ENCODE measurements around the gene CACNA2D3.

Gene CACNA2D3

DNA sequence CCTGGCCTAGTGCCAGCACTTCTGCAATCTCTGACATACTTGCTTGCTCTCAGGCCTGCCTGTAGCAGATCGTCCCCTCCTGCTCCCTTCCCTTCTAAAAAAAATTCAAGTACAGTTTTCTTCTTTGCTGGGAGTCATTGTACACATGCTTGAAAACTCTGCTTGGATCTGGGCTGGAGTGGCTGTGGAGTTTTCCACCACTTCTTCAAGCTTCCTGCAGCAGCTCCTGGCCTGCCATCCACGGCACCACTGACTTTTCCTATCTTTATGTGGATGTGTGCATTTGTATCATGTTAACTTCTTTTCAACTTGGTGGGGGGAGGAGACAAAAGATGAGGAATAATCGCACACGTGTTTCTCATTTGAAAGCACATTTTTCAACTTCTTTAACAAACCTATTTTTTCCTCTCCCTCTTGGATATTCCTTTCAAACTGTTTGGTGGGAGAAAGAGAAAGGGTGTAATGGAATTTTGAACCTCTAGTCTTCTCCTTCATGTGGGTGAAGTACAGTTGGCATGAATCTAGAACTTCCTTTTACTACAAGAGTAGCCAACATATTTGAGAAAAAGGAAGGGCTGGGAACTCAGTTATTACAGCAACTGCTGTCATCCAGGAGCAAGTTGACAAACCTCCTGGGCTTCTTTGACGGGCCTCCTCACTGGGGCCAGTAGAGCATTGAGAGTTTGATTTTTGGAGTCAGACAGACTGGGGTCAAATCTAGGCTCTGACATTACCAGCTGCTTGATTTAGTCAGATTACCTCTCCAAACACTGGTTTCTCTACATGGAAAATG is 866.7 kb downstream of the CACNA2D3 start:
- peak; percentile 94 for DNase-seq (ENCODE audit: low read depth)
- H3K4me3 ChIP-seq (ENCODE audit: low read length), result no peak overlapping the region

GRCh38 chr3:54994111-54994513 is 871.8 kb downstream of the CACNA2D3 start:
- TF ChIP-seq, protein P1, sequence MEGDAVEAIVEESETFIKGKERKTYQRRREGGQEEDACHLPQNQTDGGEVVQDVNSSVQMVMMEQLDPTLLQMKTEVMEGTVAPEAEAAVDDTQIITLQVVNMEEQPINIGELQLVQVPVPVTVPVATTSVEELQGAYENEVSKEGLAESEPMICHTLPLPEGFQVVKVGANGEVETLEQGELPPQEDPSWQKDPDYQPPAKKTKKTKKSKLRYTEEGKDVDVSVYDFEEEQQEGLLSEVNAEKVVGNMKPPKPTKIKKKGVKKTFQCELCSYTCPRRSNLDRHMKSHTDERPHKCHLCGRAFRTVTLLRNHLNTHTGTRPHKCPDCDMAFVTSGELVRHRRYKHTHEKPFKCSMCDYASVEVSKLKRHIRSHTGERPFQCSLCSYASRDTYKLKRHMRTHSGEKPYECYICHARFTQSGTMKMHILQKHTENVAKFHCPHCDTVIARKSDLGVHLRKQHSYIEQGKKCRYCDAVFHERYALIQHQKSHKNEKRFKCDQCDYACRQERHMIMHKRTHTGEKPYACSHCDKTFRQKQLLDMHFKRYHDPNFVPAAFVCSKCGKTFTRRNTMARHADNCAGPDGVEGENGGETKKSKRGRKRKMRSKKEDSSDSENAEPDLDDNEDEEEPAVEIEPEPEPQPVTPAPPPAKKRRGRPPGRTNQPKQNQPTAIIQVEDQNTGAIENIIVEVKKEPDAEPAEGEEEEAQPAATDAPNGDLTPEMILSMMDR (conservative IDR thresholded peaks at IDR 0.05; ENCODE audit: low read length), result no peak
- DNase-seq (ENCODE audit: low read depth), result no peak
- H3K4me3 ChIP-seq (ENCODE audit: low read length), result no peak overlapping the region

More for the DNA sequence above, 866.7 kb downstream of the CACNA2D3 start:
- TF ChIP-seq, protein P1 (conservative IDR thresholded peaks at IDR 0.05; ENCODE audit: low read length), result 0 out of 2 replicates have a peak, but pooled peaks have one; percentile 9

GRCh38 chr3:54999159-54999558 is 876.8 kb downstream of the CACNA2D3 start:
- no peak overlapping the region for H3K4me3 ChIP-seq (ENCODE audit: low read length)
- DNase-seq (ENCODE audit: low read depth), result peak; percentile 86
- TF ChIP-seq, protein P1 (conservative IDR thresholded peaks at IDR 0.05; ENCODE audit: low read length), result peak; percentile 49

DNA sequence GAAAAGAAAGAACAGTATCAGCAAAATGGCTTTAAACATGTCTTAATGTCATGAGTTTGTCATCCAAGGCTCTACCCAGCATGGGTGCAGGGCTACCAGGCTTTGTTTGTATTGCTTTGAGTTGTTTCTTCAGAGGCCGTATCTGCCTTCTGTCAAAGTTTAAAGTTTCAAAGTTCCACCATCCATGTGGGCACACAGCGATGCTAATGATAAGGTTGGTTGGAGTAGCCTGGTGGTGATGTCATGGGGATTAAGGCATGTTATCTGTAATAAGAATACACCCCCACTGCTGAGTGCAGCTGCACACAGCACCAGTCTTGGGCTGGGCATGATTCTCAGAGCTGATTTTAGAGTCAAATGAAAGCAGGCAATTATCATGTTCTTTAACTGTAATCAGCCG is 877.5 kb downstream of the CACNA2D3 start:
- TF ChIP-seq, protein P1 (conservative IDR thresholded peaks at IDR 0.05; ENCODE audit: low read length), result no peak
- no peak for DNase-seq (ENCODE audit: low read depth)

DNA sequence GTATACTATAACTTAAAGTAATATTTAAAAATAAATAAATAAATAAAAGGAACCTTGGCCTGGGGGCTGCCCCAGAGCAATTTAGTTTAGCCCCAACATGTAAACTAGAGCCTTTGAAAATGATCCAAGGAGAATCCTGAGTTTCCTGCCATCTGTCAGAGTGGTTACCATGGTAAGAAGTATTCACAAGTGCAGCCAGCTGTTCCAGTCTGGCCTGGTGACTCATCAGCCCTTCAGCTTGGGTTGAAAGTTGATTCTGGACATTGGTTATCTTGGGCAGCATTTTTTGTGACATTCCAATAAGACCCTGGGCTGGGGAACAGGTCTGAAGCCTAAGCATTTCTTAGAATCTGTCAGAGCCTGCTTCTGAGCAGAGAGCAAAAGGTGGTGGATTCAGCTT is 878.2 kb downstream of the CACNA2D3 start:
- DNase-seq (ENCODE audit: low read depth), result peak; percentile 90
- TF ChIP-seq, protein P1 (conservative IDR thresholded peaks at IDR 0.05; ENCODE audit: low read length), result no peak
- H3K4me3 ChIP-seq (ENCODE audit: low read length), result no peak overlapping the region

More for the DNA sequence above, 877.5 kb downstream of the CACNA2D3 start:
- no peak overlapping the region for H3K4me3 ChIP-seq (ENCODE audit: low read length)

DNA sequence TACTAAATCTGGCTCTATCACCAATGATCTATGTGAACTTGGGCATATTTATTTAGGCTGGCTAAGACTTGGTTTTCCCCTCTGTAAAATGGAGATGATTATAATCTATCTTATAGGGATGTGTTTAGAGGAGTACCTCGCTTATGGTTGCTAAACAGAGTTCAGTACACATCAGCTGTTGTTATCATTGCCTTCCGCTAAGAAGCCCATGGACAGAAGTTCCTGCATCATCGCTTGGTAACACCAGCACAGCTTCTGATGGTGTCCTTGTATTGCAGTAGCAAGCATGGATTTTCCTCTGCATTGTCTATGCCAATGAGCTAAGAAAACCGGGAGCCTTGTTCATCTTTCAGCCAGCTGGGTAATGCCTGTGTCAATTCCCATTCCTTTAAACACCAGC is 878.6 kb downstream of the CACNA2D3 start:
- TF ChIP-seq, protein P1 (conservative IDR thresholded peaks at IDR 0.05; ENCODE audit: low read length), result no peak
- H3K4me3 ChIP-seq (ENCODE audit: low read length), result no peak overlapping the region
- DNase-seq (ENCODE audit: low read depth), result no peak

DNA sequence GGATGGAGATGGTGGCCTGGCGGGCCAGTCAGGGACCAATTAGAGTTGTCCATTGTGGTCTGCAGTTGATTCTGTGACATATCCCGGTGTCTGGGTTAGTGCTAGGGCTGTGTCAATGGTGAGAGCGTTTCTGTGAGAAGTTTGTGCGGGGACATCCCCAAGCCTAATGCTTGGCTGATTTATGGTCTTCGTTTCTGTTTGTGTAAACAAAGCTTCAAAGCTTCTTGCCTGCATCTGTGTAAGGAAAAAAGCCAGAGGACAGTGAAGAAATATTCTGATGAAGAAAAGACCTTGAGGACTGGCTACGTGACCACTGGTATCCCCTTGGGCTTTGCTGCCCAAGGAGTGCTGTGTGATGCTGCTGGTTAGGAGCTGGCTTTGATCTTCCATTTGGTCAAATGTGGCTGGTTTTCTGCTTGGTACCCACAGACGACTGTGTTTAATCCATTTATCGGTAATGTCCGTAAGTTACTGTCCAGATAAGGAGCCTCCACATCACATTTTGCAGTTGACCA is 880.1 kb downstream of the CACNA2D3 start:
- H3K4me3 ChIP-seq (ENCODE audit: low read length), result no peak overlapping the region
- TF ChIP-seq, protein P1 (conservative IDR thresholded peaks at IDR 0.05; ENCODE audit: low read length), result no peak
- DNase-seq (ENCODE audit: low read depth), result no peak
